ENCODE results near the gene TRAF7.

TRAF7 gene

DNA sequence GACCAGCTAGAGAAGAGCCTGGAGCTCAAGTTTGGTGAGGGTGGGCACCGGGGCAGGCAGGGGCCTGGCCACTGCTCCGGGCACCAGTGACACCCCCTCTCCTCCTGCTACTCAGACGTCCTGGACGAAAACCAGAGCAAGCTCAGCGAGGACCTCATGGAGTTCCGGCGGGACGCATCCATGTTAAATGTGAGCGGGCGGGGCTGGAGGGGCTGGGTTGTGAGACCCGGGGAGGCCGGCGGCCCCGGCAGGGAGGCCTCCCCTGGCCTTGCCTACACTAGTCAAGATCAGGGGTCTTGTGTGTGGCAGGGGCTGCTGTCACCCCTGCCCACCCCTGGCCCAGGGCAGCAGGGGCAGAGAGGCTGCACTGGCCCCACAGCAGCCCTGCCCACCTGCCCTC, 17.8 kb downstream of the TRAF7 start:
- in situ Hi-C loops (cut with HindIII; ENCODE audit: low pct_ligation_motif_present, low pct_unique_long_range_greater_than_20kb, low sequenced_read_pairs), result loop anchor here (25.0 kb wide), 1 partner anchor 289 kb away; the partner anchor contains the start of genes NTN3 and TEDC2
- no peak for DNase-seq

DNA sequence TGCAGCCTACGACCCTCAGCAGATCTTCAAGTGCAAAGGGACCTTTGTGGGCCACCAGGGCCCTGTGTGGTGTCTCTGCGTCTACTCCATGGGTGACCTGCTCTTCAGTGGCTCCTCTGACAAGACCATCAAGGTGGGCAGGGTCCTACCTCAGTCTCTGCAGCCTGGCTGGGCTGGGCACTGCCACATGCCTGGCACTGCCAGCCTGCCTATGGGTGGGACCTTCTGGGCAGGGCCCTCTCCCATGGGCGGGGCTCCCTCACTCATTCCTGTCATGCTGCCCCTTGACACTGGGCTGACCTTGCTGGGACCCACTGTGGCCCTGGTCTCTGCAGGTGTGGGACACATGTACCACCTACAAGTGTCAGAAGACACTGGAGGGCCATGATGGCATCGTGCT, 18.3 kb downstream of the TRAF7 start:
- in situ Hi-C loops (cut with HindIII; ENCODE audit: low pct_ligation_motif_present, low pct_unique_long_range_greater_than_20kb, low sequenced_read_pairs), result loop anchor here (25.0 kb wide), 1 partner anchor 288 kb away; the partner anchor contains the start of genes NTN3 and TEDC2
- no peak for DNase-seq

DNA sequence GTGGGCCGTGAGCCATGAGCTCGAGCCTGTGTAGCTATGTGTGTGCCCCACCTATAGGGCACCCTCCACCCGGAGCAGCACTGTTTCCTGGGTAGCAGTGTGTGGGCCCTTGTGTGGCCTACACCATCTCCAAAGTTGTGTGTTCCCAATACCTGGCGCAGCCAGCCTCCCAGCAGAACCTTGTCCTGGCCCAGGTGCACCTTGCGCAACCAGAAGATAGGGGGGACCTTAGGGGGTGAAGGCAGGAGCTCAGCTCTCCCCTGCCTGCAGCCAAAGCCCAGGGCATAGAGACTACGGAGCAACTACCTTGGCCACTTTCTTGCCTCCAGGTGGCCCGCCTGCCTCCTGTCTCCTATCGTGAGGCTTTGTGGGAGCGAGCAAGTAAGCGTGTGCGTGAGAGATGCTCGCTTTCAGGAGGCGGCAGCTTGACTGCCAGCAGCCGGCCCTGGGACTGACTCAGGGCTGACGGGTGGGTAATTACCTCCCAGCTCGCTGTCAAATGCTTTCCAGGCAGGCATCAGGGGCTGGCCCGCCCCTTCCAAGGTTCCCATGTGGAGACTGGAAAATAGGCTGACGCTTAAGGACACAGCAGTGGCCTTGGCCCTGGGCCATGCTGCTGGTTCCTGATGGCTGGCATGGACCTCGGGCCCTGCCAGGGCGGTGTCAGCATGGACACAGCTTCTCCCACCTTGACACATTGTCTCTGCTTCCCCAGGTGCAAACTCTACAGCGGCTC, 19.0 kb downstream of the TRAF7 start:
- in situ Hi-C loops (cut with HindIII; ENCODE audit: low pct_ligation_motif_present, low pct_unique_long_range_greater_than_20kb, low sequenced_read_pairs), result loop anchor here (25.0 kb wide), 1 partner anchor 288 kb away; the partner anchor contains the start of genes NTN3 and TEDC2
- DNase-seq, result no peak

DNA sequence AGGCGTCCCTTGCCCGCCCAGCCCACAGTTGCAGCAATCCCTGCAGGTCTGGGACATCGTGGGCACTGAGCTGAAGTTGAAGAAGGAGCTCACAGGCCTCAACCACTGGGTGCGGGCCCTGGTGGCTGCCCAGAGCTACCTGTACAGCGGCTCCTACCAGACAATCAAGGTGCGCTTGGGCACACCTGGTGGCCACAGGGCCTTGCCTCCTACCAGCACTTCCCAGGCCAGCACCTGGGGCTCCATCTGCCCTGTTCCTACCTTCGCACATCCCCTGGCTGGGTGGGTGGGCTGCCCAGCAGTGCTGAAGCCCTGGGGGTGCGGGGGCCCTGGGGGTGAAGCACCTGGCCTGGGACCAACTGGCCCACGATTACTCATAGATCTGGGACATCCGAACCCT, 19.9 kb downstream of the TRAF7 start:
- no peak for DNase-seq
- in situ Hi-C loops (cut with HindIII; ENCODE audit: low pct_ligation_motif_present, low pct_unique_long_range_greater_than_20kb, low sequenced_read_pairs), result no loop called here

DNA sequence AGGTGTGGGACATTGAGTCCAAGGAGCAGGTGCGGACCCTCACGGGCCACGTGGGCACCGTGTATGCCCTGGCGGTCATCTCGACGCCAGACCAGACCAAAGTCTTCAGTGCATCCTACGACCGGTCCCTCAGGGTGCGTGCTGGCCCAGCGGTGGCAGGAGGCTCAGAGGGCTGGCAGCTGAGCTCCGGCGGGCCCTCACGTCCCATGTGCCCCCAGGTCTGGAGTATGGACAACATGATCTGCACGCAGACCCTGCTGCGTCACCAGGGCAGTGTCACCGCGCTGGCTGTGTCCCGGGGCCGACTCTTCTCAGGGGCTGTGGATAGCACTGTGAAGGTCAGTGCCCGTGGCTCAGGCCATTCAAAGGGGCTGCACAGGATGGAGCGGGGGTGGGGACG, 20.5 kb downstream of the TRAF7 start:
- in situ Hi-C loops (cut with HindIII; ENCODE audit: low pct_ligation_motif_present, low pct_unique_long_range_greater_than_20kb, low sequenced_read_pairs), result no loop called here

DNA sequence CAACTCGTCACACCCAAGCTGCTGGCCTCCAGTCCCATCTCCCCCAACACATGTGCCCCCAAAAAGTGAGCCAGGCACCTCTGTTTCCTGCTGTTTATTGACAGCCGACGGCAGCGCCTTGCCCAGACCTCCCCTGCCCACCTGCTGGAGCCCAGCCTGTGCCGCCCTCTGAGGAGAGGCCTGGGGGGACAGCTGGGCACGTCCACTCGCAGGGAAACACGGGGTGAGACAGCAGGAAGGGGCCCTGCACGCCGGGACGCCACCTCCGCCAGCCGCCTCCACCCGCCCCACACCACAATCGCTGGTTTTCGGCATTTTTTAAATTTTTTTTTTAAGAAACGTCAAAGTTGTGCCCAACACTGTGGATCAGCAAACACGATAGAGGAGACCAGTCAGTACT, 21.5 kb downstream of the TRAF7 start:
- in situ Hi-C loops (cut with HindIII; ENCODE audit: low pct_ligation_motif_present, low pct_unique_long_range_greater_than_20kb, low sequenced_read_pairs), result no loop called here
- no peak for DNase-seq

More for the DNA sequence above, 20.5 kb downstream of the TRAF7 start:
- no peak for DNase-seq

DNA sequence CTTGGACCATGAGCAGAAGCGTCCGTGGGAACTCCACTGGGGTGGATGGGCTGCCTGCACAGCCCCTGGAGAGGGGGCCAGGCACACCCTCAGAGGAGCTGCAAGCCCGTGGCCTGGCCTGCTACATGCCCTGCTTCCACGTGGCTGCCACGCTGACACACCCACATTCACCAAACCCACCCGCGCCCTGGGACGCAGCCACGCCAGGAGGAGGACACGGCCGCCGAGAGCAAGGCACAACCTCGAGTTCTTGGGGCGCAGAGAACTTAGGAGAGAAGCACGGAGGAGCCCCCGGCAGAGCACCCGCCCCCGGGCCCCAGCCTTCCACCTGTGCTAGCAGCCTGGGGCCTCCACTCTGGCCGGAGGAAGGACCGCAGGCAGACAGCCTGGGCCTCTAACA, 22.0 kb downstream of the TRAF7 start:
- DNase-seq, result no peak
- in situ Hi-C loops (cut with HindIII; ENCODE audit: low pct_ligation_motif_present, low pct_unique_long_range_greater_than_20kb, low sequenced_read_pairs), result no loop called here

DNA sequence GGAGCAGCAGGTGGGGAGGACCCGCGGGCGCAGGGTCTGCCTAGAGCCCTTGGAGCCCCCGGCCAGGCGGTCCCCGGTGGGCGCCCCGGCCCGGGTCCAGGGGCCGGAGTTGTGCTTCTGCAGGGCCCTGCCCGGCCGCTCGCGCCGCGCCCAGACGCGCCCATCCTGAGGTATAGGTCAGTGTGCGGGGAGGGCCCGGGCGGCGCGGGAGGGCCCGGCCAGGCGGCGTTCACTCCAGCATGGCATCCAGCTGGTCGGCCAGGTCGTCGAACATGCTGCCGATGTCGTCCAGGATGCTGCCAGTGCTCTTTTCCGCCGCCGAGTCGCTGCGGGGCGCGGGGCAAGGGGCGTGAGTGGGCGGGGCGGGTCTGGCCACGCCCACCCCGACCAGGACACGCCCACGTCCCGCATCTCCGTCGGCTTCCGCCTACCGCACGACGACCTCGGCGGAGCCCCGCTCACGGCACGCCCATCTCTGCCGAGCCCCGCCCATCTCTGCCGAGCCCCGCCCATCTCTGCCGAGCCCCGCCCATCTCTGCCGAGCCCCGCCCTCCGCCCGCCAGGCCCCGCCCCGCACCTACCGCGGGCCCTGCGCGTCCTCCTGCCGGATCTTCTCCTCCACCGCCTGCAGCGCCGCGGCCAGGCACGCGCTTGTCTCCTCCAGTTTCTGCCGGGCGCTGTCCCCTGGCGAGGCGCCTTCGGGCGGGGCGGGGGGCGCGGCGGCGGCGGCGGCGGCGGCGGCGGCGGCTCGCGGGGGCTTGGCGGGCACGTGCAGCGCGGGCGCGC, 22.9 kb downstream of the TRAF7 start:
- in situ Hi-C loops (cut with HindIII; ENCODE audit: low pct_ligation_motif_present, low pct_unique_long_range_greater_than_20kb, low sequenced_read_pairs), result no loop called here
- DNase-seq, result no peak

DNA sequence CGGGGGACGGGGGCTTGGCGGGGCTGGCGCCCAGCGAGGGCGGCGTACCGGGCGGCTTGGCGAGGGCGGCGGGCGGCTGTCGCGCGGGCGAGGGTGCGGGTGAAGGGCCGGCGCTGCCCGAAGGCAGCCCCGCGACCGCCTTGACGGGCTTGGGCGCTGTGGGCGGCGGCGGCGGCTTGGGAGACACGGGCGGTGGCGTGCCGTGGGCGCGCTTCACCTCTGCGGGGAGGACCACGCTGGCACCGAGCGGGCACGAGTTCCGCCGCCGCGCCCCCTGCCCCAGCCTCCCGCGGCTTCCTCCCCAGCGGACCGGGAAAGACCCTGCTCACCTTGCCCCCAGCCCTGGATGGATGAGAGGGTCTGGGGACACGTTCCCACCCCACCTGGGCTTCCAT, 23.5 kb downstream of the TRAF7 start:
- in situ Hi-C loops (cut with HindIII; ENCODE audit: low pct_ligation_motif_present, low pct_unique_long_range_greater_than_20kb, low sequenced_read_pairs), result no loop called here

DNA sequence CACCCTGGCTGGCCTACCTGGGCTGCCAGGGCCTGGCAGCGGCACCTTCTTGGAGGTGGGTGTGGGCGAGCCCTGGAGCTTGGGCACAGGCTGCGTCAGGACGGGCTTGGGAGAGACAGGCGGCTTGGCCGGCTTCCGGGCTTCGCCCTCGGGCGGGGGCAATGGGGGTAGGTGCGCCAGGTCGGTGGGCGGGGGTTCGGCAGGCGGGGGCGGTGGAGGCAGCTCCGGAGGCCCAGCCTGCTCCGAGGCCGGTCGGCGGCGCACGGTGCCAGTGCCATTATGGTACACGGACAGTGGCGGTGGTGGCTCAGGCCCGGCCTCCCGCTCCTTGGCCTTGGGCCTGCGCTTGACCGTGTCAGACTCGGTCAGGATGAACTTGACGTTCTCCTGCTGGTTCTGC, 24.0 kb downstream of the TRAF7 start:
- in situ Hi-C loops (cut with HindIII; ENCODE audit: low pct_ligation_motif_present, low pct_unique_long_range_greater_than_20kb, low sequenced_read_pairs), result no loop called here
- DNase-seq, result no peak

More for the DNA sequence above, 23.5 kb downstream of the TRAF7 start:
- DNase-seq, result no peak

DNA sequence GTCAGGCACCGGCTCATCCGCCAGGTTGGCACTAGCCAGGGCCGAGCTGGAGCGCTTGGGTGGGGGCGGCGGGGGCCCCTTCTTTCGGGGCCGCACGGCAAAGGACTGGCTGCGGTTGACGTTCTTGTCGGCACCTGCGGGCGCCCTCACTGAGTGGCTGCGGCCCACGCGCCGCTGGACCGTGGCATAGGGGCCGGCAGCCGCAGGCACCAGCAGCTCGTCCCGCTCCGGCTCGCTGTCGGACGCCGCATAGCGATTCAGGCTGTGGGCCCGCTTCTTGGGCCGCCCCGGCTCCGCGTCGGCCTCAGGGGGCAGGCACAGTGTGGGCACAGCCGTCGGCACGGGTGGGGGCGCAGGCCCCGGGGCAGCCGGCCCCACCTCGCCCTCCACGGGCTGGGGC, 24.9 kb downstream of the TRAF7 start:
- in situ Hi-C loops (cut with HindIII; ENCODE audit: low pct_ligation_motif_present, low pct_unique_long_range_greater_than_20kb, low sequenced_read_pairs), result no loop called here
- DNase-seq, result no peak

DNA sequence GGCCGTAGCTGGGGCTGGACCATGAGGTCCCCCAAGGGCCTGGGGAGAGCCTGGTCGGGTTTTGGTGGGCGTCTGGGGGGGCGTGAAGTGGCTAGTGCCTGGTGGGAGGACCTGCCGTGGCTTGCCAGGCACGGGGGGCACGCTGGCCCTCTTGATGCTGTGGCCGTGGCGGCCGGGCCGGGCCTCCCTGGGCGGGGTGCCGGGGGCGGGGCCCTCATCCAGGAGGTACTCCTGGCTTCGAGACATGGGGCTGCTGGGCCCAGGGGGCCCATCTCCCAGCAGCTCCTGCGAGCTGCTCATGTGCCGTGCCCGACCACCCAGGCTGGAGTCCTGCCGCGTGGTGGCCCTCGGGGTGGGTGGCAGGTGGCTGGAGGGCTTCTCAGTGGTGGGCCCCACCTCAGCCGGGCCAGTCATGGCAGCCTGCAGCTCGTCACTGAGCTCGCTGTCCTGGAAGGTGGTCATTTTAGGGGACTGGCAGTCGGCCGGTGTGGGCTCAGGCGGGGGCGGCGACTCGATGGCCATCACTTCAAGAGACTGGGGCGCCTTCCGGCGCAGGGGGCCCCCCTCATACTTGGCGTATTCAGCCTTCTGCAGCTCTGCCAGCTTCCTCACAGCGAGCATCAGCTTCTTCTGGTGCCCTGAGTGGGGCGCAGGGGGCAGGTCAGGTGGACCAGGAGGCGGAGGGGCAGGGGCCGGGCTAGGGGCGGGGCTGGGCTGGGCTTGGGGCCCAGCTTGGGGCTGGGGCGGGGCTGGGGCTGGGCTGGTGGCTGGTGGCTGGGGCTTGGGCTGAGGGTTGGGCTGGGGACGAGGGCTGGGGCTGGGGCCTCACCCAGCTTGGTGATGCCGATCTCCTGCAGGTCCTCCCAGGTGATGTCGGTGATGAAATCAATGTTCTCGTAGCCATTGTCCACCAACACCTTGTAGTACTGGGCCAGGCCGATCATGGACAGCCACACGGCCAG, 25.7 kb downstream of the TRAF7 start:
- in situ Hi-C loops (cut with HindIII; ENCODE audit: low pct_ligation_motif_present, low pct_unique_long_range_greater_than_20kb, low sequenced_read_pairs), result no loop called here
- no peak for DNase-seq

DNA sequence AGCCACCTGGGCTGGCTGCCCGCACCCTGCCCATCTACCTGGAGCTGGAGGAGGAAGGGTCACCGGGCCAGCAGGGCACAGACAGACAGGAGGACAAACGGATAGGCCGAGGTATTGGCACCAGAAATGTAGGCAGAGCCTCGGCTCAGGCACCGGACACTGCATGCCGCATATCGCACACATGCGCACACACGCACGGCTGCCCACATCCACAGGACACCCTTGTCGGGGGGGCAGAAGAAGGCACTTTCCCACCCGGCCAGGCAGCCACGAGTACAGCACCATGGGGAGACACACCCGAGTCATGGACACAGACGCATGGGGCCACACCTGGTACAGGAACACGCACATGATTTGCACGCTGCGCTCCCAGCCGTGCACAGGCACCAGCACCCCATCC, 26.4 kb downstream of the TRAF7 start:
- in situ Hi-C loops (cut with HindIII; ENCODE audit: low pct_ligation_motif_present, low pct_unique_long_range_greater_than_20kb, low sequenced_read_pairs), result no loop called here

DNA sequence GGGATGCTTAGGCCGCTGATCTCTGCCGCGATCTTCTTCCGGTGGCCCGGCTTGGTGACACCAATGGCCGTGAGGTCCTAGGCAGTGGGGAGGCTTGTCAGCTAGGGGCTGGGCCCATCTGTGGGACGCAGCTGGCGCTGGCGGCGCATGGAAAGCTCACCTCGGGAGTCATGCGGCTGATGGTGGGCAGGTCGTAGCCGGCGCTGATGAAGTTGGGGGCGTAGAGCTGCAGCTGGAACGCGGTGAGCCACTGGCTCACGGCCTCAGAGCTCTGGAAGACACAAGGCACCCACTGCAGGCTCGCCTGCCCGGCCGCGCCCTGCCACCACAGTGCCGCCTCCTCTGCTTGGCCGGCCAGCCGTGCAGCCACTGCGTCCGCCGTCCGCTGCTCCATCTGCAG, 28.1 kb downstream of the TRAF7 start:
- DNase-seq, result no peak
- in situ Hi-C loops (cut with HindIII; ENCODE audit: low pct_ligation_motif_present, low pct_unique_long_range_greater_than_20kb, low sequenced_read_pairs), result no loop called here

More for the DNA sequence above, 26.4 kb downstream of the TRAF7 start:
- no peak for DNase-seq

DNA sequence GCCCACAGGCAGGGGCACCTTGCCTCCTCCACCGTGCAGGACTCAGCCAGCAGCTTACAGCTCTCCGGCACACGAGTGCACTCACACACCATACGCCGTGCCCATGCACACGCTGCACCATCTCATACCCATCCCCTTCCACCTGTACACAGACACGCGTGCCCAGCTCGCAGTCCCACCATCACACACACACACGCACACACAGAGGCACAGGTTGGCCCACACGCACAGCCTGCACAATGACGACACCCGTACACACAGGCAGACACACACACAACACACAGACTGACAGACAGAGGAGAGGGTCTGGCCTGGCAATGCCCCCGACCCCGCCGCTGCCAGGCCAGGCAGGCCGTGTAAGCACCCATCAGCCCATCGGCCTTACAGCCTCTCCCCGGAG, 28.8 kb downstream of the TRAF7 start:
- no peak for DNase-seq
- in situ Hi-C loops (cut with HindIII; ENCODE audit: low pct_ligation_motif_present, low pct_unique_long_range_greater_than_20kb, low sequenced_read_pairs), result no loop called here

DNA sequence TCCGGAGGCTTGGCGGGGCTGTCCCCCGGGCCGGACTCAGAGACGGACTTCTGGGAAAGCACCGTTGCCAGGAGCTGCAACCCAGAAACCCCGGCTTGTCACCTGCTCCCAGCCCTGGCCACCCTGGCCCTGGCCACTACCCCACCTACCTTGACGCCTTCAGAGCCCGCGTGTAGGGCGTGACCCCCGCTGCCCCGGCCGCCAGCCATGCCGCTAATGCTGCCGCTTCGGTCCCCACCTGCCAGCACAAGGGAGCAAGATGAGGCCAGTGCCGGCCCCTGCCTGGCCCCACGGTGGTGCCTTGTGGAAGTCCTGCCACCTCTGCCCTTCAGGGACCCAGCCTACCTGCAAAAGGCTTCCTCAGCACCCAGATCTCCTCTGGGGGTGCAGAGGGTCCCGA, 29.4 kb downstream of the TRAF7 start:
- in situ Hi-C loops (cut with HindIII; ENCODE audit: low pct_ligation_motif_present, low pct_unique_long_range_greater_than_20kb, low sequenced_read_pairs), result no loop called here

DNA sequence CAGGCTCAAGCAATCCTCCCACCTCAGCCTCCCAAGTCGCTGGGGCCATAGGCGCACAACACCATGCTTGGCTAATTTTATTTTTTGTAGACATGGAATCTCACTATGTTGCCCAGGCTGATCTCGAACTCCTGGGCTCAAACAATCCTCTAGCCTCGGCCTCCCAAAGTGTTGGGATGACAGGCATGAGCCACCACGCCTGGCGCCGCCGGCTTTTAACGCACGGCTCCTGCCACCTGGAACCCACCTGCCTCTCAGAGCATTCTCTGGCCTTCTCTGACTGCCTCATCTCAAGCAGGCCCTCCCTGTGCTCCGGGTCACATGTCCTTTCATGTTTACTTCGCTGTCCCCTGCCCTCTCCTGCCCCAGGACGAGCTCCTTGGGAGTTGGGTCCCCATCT, 30.5 kb downstream of the TRAF7 start:
- DNase-seq, result no peak
- in situ Hi-C loops (cut with HindIII; ENCODE audit: low pct_ligation_motif_present, low pct_unique_long_range_greater_than_20kb, low sequenced_read_pairs), result no loop called here

More for the DNA sequence above, 29.4 kb downstream of the TRAF7 start:
- no peak for DNase-seq

DNA sequence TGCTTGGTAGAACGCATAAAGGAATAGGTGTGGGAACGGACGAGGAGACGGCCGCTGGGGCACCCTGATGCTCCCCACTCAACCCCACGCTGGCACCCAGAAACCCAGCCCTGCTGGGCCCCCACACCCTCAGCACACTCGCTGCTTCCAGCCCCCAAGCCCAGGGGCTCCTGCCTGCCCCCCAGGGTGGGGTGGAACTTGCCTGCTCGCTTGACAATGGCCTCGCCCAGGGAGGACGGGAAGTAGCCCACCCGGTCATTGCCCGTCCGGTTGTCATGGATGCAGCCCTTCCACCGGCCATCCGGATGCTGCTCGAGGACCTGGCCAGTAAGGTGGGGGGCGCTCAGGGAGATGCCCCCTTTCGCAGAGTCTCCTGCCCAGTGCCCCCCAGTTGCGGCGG, 30.9 kb downstream of the TRAF7 start:
- in situ Hi-C loops (cut with HindIII; ENCODE audit: low pct_ligation_motif_present, low pct_unique_long_range_greater_than_20kb, low sequenced_read_pairs), result no loop called here
- DNase-seq, result no peak

DNA sequence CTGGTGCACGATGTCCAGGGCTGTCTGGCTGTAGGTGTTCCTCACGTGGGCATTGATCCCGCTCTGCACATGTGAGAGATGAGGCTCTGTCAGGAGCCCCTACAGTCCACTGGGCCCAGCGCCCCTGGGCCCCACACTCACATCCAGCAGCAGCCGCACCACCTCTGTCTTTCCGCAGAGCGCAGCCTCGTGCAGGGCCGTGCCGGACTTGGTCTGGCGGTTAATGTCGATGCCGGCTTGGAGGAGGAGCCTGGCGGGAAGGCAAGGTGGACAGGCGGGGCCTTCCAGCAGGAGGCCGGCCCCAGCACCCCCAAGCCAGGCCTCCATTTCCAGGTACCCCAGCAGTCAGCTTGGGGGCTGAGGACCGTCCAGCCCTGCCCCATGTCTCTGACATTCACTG, 31.6 kb downstream of the TRAF7 start:
- DNase-seq, result no peak
- in situ Hi-C loops (cut with HindIII; ENCODE audit: low pct_ligation_motif_present, low pct_unique_long_range_greater_than_20kb, low sequenced_read_pairs), result no loop called here
